Endodermal cell (in vitro differentiated cells): Measurements from ENCODE around the gene EML1. TPM values are rescaled to one million over a fixed set of nuclear protein-coding genes. Genes with fewer than 3 reads are reported as not detected.

Experiments used
- DNase-seq: peaks from one replicate; pipeline ENCODE4 v3.0.0-alpha.2; 2017
- H3K27ac ChIP-seq: 2 replicates; pipeline ENCODE4 v1.5.1; 2013; ENCODE audit warnings: mild to moderate bottlenecking, low read depth, low read length, moderate library complexity
- H3K27me3 ChIP-seq: 2 replicates; pipeline ENCODE4 v1.6.1; 2013; ENCODE audit warnings: mild to moderate bottlenecking, low read length, moderate library complexity; ENCODE audit not compliant: insufficient read depth, control insufficient read depth, poor library complexity, severe bottlenecking
- H3K36me3 ChIP-seq: 2 replicates; pipeline ENCODE4 v1.7.0; 2013; ENCODE audit warnings: mild to moderate bottlenecking, low read length, moderate library complexity; ENCODE audit not compliant: control insufficient read depth, insufficient read depth
- H3K4me1 ChIP-seq: one replicate; pipeline ENCODE4 v1.7.0; 2013; ENCODE audit warnings: low read length; ENCODE audit not compliant: control insufficient read depth, insufficient read depth
- H3K4me3 ChIP-seq: 2 replicates; pipeline ENCODE4 v1.5.1; 2013; ENCODE audit warnings: mild to moderate bottlenecking, low read length, moderate library complexity
- H3K9ac ChIP-seq: 2 replicates; pipeline ENCODE4 v1.6.1; 2013; ENCODE audit warnings: mild to moderate bottlenecking, low read length, moderate library complexity; ENCODE audit not compliant: poor library complexity, severe bottlenecking; ENCODE audit errors: extremely low read depth
- H3K9me3 ChIP-seq: 2 replicates; pipeline ENCODE4 v1.6.1; 2013; ENCODE audit warnings: mild to moderate bottlenecking, low read length, moderate library complexity; ENCODE audit not compliant: control insufficient read depth
- H3K27ac Mint-ChIP-seq: 2 replicates; pipeline ENCODE4 v1.8.0; 2020; ENCODE audit warnings: mixed read lengths
- H3K27me3 Mint-ChIP-seq: 2 replicates; pipeline ENCODE4 v1.8.0; 2021; ENCODE audit warnings: mild to moderate bottlenecking, mixed read lengths; ENCODE audit not compliant: insufficient read depth
- H3K36me3 Mint-ChIP-seq: 2 replicates; pipeline ENCODE4 v1.8.0; 2020; ENCODE audit warnings: low read depth, mixed read lengths
- H3K4me1 Mint-ChIP-seq: 2 replicates; pipeline ENCODE4 v1.8.0; 2020; ENCODE audit warnings: mixed read lengths
- H3K4me3 Mint-ChIP-seq: 2 replicates; pipeline ENCODE4 v1.8.0; 2020; ENCODE audit warnings: mild to moderate bottlenecking, moderate library complexity, mixed read lengths
- H3K9me3 Mint-ChIP-seq: 2 replicates; pipeline ENCODE4 v1.8.0; 2020; ENCODE audit warnings: mild to moderate bottlenecking, mixed read lengths
- WGBS, 2 experiments: methylation state at CpG; one replicate each; pipeline versions ENCODE4 v1.1.5 to v1.1.7; 2013; ENCODE audit warnings: missing lambda C conversion rate in 2 of 2, mixed read lengths in 1 of 2; ENCODE audit not compliant: insufficient coverage in 1 of 2, insufficient read length in 1 of 2; 5-methylcytosine and 5-hydroxymethylcytosine counted together
- total RNA-seq, 2 donors: library from RNA; stranded (reverse); fragmentation: NEBNext Ultra II Directional in 1 of 2; extraction: Animal tissue kit (Norgen Biotek cat#: 25700) in 1 of 2; gene quantifications; 2 replicates in 1 of 2; 3 replicates in 1 of 2; pipeline ENCODE4 v1.2.1, GENCODE V29; 2021
- TF ChIP-seq, protein P1 (sequence below): fragments of 200-600 bp; sonication (generic); conservative IDR thresholded peaks from 2 replicates; pipeline ENCODE4 v1.5.0; 2021; ENCODE audit warnings: antibody characterized with exemption, mild to moderate bottlenecking

Gene EML1
- total RNA-seq, 2 donors from 2014 or later, result 25.0 to 31.4 TPM

DNA sequence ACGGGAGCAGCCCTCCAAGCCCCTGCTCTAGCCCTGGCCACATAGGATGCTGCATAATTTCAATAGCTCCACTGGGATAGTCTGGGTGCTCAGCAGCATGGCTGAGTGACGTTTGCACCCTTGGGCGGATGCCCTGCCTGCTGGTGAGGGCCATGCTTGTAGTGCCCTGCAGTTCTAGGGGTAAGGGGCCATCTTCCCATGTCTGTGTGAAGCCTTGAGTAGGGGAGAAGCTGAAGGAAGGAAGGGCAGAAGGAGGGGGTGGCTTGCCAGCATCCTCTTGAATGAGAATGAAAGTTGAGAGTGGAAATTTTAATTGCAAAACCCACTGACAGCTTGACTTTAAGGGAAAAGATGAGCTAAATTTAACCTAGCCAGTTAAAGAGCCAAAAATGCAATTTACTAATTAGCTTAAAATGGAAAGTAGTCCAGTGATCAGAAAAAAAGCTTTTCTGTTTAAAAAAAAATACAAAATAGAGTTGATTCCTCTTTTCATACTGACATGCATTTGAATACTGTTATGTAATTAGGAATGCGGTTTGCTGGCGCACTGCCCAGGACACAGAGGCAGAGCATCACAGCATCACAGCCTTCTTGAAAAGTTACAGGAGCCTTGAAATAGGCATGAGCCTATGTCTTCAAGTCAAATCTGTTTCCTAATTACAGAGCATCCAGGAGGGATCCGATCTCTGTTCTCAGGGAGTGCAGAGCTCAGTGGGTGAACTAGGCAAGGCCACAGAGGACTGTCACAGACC, 18.5 kb upstream of the EML1 start:
- Mint-ChIP-seq H3K27me3 (peaks cover 33% of the 10 kb centered on the region), H3K9me3 (peaks cover 10% of the 10 kb centered on the region), H3K4me1 (peaks cover 8% of the 10 kb centered on the region), H3K36me3 (peaks cover 2% of the 10 kb centered on the region), H3K27ac (no peak overlapping the region), H3K4me3 (no peak overlapping the region)
- TF ChIP-seq, protein P1, sequence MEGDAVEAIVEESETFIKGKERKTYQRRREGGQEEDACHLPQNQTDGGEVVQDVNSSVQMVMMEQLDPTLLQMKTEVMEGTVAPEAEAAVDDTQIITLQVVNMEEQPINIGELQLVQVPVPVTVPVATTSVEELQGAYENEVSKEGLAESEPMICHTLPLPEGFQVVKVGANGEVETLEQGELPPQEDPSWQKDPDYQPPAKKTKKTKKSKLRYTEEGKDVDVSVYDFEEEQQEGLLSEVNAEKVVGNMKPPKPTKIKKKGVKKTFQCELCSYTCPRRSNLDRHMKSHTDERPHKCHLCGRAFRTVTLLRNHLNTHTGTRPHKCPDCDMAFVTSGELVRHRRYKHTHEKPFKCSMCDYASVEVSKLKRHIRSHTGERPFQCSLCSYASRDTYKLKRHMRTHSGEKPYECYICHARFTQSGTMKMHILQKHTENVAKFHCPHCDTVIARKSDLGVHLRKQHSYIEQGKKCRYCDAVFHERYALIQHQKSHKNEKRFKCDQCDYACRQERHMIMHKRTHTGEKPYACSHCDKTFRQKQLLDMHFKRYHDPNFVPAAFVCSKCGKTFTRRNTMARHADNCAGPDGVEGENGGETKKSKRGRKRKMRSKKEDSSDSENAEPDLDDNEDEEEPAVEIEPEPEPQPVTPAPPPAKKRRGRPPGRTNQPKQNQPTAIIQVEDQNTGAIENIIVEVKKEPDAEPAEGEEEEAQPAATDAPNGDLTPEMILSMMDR, result no peak
- 84 to 90% methylated on average over 3 to 6 of the region's 6 CpGs for WGBS, 2 experiments
- Histone ChIP-seq H3K36me3 (no peaks in the 10 kb centered on the region), H3K27ac (no peak overlapping the region), H3K9ac (no peak overlapping the region), H3K27me3 (no peaks in the 10 kb centered on the region), H3K4me1 (no peaks in the 10 kb centered on the region), H3K9me3 (peaks cover 20% of the 10 kb centered on the region), H3K4me3 (no peak overlapping the region)
- DNase-seq, result no peak

- Histone ChIP-seq H3K27ac (no peak overlapping the region), H3K9ac (no peak overlapping the region), H3K4me1 (no peaks in the 10 kb centered on the region), H3K27me3 (no peaks in the 10 kb centered on the region), H3K4me3 (no peak overlapping the region), H3K9me3 (peaks cover 26% of the 10 kb centered on the region), H3K36me3 (no peaks in the 10 kb centered on the region)
- Mint-ChIP-seq H3K36me3 (peaks cover 2% of the 10 kb centered on the region), H3K4me3 (no peak overlapping the region), H3K4me1 (peaks cover 8% of the 10 kb centered on the region), H3K27me3 (peaks cover 38% of the 10 kb centered on the region), H3K9me3 (peaks cover 10% of the 10 kb centered on the region), H3K27ac (no peak overlapping the region)
- no peak for DNase-seq
- TF ChIP-seq, protein P1, result no peak
- WGBS, 2 experiments, result 91 to 93% methylated on average over 6 to 9 of the region's 9 CpGs
Observed at GRCh38 chr14:99775351-99775750, 17.9 kb upstream of the EML1 start.

GRCh38 chr14:99777951-99778350, 15.3 kb upstream of the EML1 start:
- Mint-ChIP-seq H3K27me3 (peaks cover 54% of the 10 kb centered on the region), H3K36me3 (peaks cover 2% of the 10 kb centered on the region), H3K4me1 (peaks cover 12% of the 10 kb centered on the region), H3K27ac (no peak overlapping the region), H3K9me3 (peaks cover 10% of the 10 kb centered on the region), H3K4me3 (no peak overlapping the region)
- H3K4me1 ChIP-seq, result peaks cover 3% of the 10 kb centered on the region
- DNase-seq, result no peak
- WGBS, 2 experiments, result 92 to 93% methylated on average over 2 of the region's 2 CpGs
- peaks cover 6% of the 10 kb centered on the region for H3K27me3 ChIP-seq
- no peak overlapping the region for H3K9ac ChIP-seq
- no peak overlapping the region for H3K27ac ChIP-seq
- H3K9me3 ChIP-seq, result peaks cover 26% of the 10 kb centered on the region
- H3K36me3 ChIP-seq, result no peaks in the 10 kb centered on the region
- TF ChIP-seq, protein P1, result no peak
- H3K4me3 ChIP-seq, result no peak overlapping the region
